Stimulated activated CD4-positive, alpha-beta T cell treated with anti-CD3 and anti-CD28 coated beads, Interleukin-1b, Interleukin-23, amount 100 ng/mL, for 4 hours (primary cell): ENCODE results near the gene RSPRY1.

Experiments
- DNase-seq, 2 donors: peaks; one replicate each; pipeline ENCODE4 v3.0.0-alpha.2; 2020; ENCODE audit warnings: low read depth in 2 of 2

The RSPRY1 gene

GRCh38 chr16:57152096-57153093 lies 33.7 kb upstream of the RSPRY1 start:
- DNase-seq: no peak

- DNase-seq: no peak
Observed at GRCh38 chr16:57153841-57154240, 32.3 kb upstream of the RSPRY1 start.

- no peak for DNase-seq
Observed at GRCh38 chr16:57155702-57156350, 30.3 kb upstream of the RSPRY1 start.

GRCh38 chr16:57156351-57156703 lies 29.8 kb upstream of the RSPRY1 start:
- no peak for DNase-seq

GRCh38 chr16:57157533-57157932 lies 28.6 kb upstream of the RSPRY1 start:
- no peak for DNase-seq

GRCh38 chr16:57159447-57159846 lies 26.7 kb upstream of the RSPRY1 start:
- DNase-seq: no peak

- no peak for DNase-seq
Observed at GRCh38 chr16:57163842-57164241, 22.3 kb upstream of the RSPRY1 start.

GRCh38 chr16:57165483-57165882 lies 20.6 kb upstream of the RSPRY1 start:
- no peak for DNase-seq

GRCh38 chr16:57165938-57166337 lies 20.2 kb upstream of the RSPRY1 start:
- DNase-seq: no peak

- DNase-seq: no peak
Observed at GRCh38 chr16:57166451-57166850, 19.7 kb upstream of the RSPRY1 start.

- DNase-seq: no peak
Observed at GRCh38 chr16:57166951-57167350, 19.2 kb upstream of the RSPRY1 start.

GRCh38 chr16:57167538-57167937 lies 18.6 kb upstream of the RSPRY1 start:
- no peak for DNase-seq

GRCh38 chr16:57167953-57168352 lies 18.2 kb upstream of the RSPRY1 start:
- no peak for DNase-seq

GRCh38 chr16:57169327-57169726 lies 16.8 kb upstream of the RSPRY1 start:
- no peak for DNase-seq

GRCh38 chr16:57172721-57173290 lies 13.3 kb upstream of the RSPRY1 start:
- no peak for DNase-seq

GRCh38 chr16:57175896-57176295 lies 10.2 kb upstream of the RSPRY1 start:
- DNase-seq: no peak

- DNase-seq: no peak
Observed at GRCh38 chr16:57178196-57178595, 7.9 kb upstream of the RSPRY1 start.

- DNase-seq: no peak
Observed at GRCh38 chr16:57178793-57179212, 7.3 kb upstream of the RSPRY1 start.

- DNase-seq: no peak
Observed at GRCh38 chr16:57179215-57179828, 6.8 kb upstream of the RSPRY1 start.

- DNase-seq: no peak
Observed at GRCh38 chr16:57184113-57184512, 2.0 kb upstream of the RSPRY1 start.

- DNase-seq: no peak
Observed at GRCh38 chr16:57184887-57185445, 1.2 kb upstream of the RSPRY1 start.

- peak in 1 of 2 donors; percentile 20 for DNase-seq
Observed at GRCh38 chr16:57185446-57185944, 634 bp upstream of the RSPRY1 start.
